CD4-positive, alpha-beta T cell (primary cell): ENCODE results near the gene SHANK1. TPM values are rescaled to one million over a fixed set of nuclear protein-coding genes. Genes with fewer than 3 reads are reported as not detected.

Experiments
- ATAC-seq: fragments of 200-7000 bp; cut with Tn5 transposase; one replicate; pipeline ENCODE4 v1.10.0; 2022; ENCODE audit warnings: mild to moderate bottlenecking; ENCODE audit not compliant: poor library complexity
- CTCF ChIA-PET: fragments of 350-600 bp; sonication (Branson Sonifier 250); formaldehyde crosslinking; loops from one replicate; lab custom pipeline; 2021; ENCODE audit warnings: antibody characterized with exemption, inconsistent platforms; lab: Charles Lee
- POLR2A ChIA-PET: fragments of 350-600 bp; sonication (Branson Sonifier 250); formaldehyde crosslinking; loops from one replicate; lab custom pipeline; 2021; ENCODE audit warnings: antibody characterized with exemption, inconsistent platforms; lab: Charles Lee
- DNase-seq, 14 experiments: peaks; one replicate each; pipeline ENCODE4 v3.0.0-alpha.2; 2013 to 2020; ENCODE audit warnings: mixed read lengths in 2 of 14
- H3K27ac ChIP-seq, 2 donors: one replicate each; pipeline versions ENCODE4 v1.5.1 to v1.7.0; 2013; ENCODE audit warnings: low read length in 2 of 2, low read depth in 1 of 2, mild to moderate bottlenecking in 1 of 2
- H3K27me3 ChIP-seq, 2 experiments: 1 replicate in 1 of 2; 2 replicates in 1 of 2; pipeline versions ENCODE4 v1.6.1 to v1.7.0; 2013; ENCODE audit warnings: low read length in 2 of 2, control low read depth in 1 of 2, mild to moderate bottlenecking in 1 of 2, moderate library complexity in 1 of 2; ENCODE audit not compliant: insufficient read depth in 2 of 2, control insufficient read depth in 1 of 2
- H3K36me3 ChIP-seq: one replicate; pipeline ENCODE4 v1.6.1; 2013; ENCODE audit warnings: low read length, control low read depth; ENCODE audit not compliant: insufficient read depth
- H3K4me1 ChIP-seq: one replicate; pipeline ENCODE4 v1.6.1; 2013; ENCODE audit warnings: low read length, control low read depth; ENCODE audit not compliant: insufficient read depth
- H3K4me3 ChIP-seq: one replicate; pipeline ENCODE4 v1.5.1; 2013; ENCODE audit warnings: mild to moderate bottlenecking, low read length, moderate library complexity
- H3K9me3 ChIP-seq, 2 experiments: 1 replicate in 1 of 2; 2 replicates in 1 of 2; pipeline versions ENCODE4 v1.6.1 to v1.7.0; 2013; ENCODE audit warnings: low read length in 2 of 2, mild to moderate bottlenecking in 2 of 2, control low read depth in 1 of 2, moderate library complexity in 1 of 2; ENCODE audit not compliant: control insufficient read depth in 1 of 2, insufficient read depth in 1 of 2
- H3K27ac Mint-ChIP-seq: one replicate; pipeline ENCODE4 v1.8.0; 2020; ENCODE audit warnings: mixed read lengths
- H3K27me3 Mint-ChIP-seq: one replicate; pipeline ENCODE4 v1.8.0; 2021; ENCODE audit warnings: mixed read lengths
- H3K36me3 Mint-ChIP-seq: one replicate; pipeline ENCODE4 v1.8.0; 2021; ENCODE audit warnings: low read depth, mixed read lengths
- H3K4me1 Mint-ChIP-seq: one replicate; pipeline ENCODE4 v1.8.0; 2021; ENCODE audit warnings: low read depth, mixed read lengths
- H3K4me3 Mint-ChIP-seq: one replicate; pipeline ENCODE4 v1.8.0; 2020; ENCODE audit warnings: mild to moderate bottlenecking, mixed read lengths
- H3K9me3 Mint-ChIP-seq: one replicate; pipeline ENCODE4 v1.8.0; 2020; ENCODE audit warnings: mixed read lengths
- CTCF ChIP-seq: fragments of 200-600 bp; IDR thresholded peaks from one replicate; pipeline ENCODE4 v1.8.0; 2022; ENCODE audit warnings: antibody characterized with exemption, mild to moderate bottlenecking
- intact Hi-C, 2 experiments: fragments of 100-400 bp; cut with DNase I in 1 of 2; cut with micrococcal nuclease in 1 of 2; formaldehyde crosslinking; loops; one replicate each; pipeline versions ENCODE4 v1.15.1 to v1.9.0; 2023 to 2025; cut with DNase I, micrococcal nuclease
- total RNA-seq, 174 experiments: library from RNA in 2 of 174; stranded (reverse) in 2 of 174; gene quantifications; one replicate each; pipeline ENCODE4 v1.2.3 and lab custom pipeline; 2021 to 2026

Gene SHANK1
- total RNA-seq, 2 experiments from 2014 or later, result not detected

- Mint-ChIP-seq H3K36me3 (no peaks in the 10 kb centered on the region), H3K27ac (no peak overlapping the region), H3K9me3 (no peaks in the 10 kb centered on the region), H3K4me3 (no peak overlapping the region), H3K27me3 (peaks cover 81% of the 10 kb centered on the region), H3K4me1 (no peaks in the 10 kb centered on the region)
- ChIA-PET POLR2A (no interaction called here), CTCF (no interaction called here)
- ATAC-seq (no peak), DNase-seq (no peak)
- H3K4me3 ChIP-seq, result no peak overlapping the region
- H3K27me3 ChIP-seq, result peaks cover 23 to 56% of the 10 kb centered on the region in 2 experiments
- peaks cover 0 to 21% of the 10 kb centered on the region in 2 experiments for H3K9me3 ChIP-seq
- intact Hi-C loops, result no loop called here
- H3K4me1 ChIP-seq, result no peaks in the 10 kb centered on the region
- no peak for TF ChIP-seq CTCF
- H3K27ac ChIP-seq, result no peak overlapping the region
- no peaks in the 10 kb centered on the region for H3K36me3 ChIP-seq
Observed at GRCh38 chr19:50697414-50698124, 22.0 kb downstream of the SHANK1 start.

DNA sequence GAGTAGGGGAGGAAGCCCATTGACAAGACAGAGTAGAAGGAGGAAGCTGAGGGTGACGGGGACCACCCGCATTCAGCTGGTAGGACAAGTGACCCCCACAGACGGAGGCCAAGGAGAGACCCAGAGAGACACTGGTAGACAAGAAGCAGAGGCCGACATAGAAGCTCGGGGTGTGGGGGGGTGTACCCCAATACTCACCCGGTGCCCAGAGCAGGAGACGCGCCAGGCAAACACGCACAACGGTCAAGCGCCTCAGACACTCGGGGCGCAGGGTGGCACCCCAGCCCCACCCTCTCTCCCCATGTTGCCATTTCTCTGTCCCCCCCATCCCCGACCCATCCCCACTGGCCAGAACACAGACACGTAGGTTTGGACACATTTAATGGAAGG, 23.5 kb downstream of the SHANK1 start:
- no peaks in the 10 kb centered on the region for H3K4me1 Mint-ChIP-seq
- DNase-seq (no peak), ATAC-seq (no peak)
- Histone ChIP-seq H3K4me1 (no peaks in the 10 kb centered on the region), H3K36me3 (no peaks in the 10 kb centered on the region), H3K9me3 (peaks cover 0 to 21% of the 10 kb centered on the region in 2 experiments), H3K27ac (no peak overlapping the region), H3K27me3 (peaks cover 31 to 58% of the 10 kb centered on the region in 2 experiments), H3K4me3 (no peak overlapping the region)
- no peak overlapping the region for H3K4me3 Mint-ChIP-seq
- peaks cover 85% of the 10 kb centered on the region for H3K27me3 Mint-ChIP-seq
- no peaks in the 10 kb centered on the region for H3K36me3 Mint-ChIP-seq
- POLR2A ChIA-PET, result no interaction called here
- TF ChIP-seq CTCF, result no peak
- H3K9me3 Mint-ChIP-seq, result no peaks in the 10 kb centered on the region
- CTCF ChIA-PET, result no interaction called here
- intact Hi-C loops, result no loop called here
- H3K27ac Mint-ChIP-seq, result no peak overlapping the region

- POLR2A ChIA-PET, result no interaction called here
- no peak for ATAC-seq
- Histone ChIP-seq H3K36me3 (no peaks in the 10 kb centered on the region), H3K4me3 (no peak overlapping the region), H3K4me1 (no peaks in the 10 kb centered on the region), H3K9me3 (peaks cover 0 to 21% of the 10 kb centered on the region in 2 experiments), H3K27me3 (peaks cover 31 to 65% of the 10 kb centered on the region in 2 experiments), H3K27ac (no peak overlapping the region)
- CTCF ChIA-PET, result no interaction called here
- H3K36me3 Mint-ChIP-seq, result no peaks in the 10 kb centered on the region
- H3K4me1 Mint-ChIP-seq, result no peaks in the 10 kb centered on the region
- peak in 4 of 14 experiments; percentile 10 to 56 (median 28) for DNase-seq
- H3K27ac Mint-ChIP-seq, result no peak overlapping the region
- peaks cover 86% of the 10 kb centered on the region for H3K27me3 Mint-ChIP-seq
- intact Hi-C loops, result no loop called here
- H3K9me3 Mint-ChIP-seq, result no peaks in the 10 kb centered on the region
- no peak overlapping the region for H3K4me3 Mint-ChIP-seq
- no peak for TF ChIP-seq CTCF
Observed at GRCh38 chr19:50695251-50696093, 24.1 kb downstream of the SHANK1 start.
